Upper lobe of left lung (tissue), 6 donors: ENCODE results near the gene NEB. TPM values are rescaled to one million over a fixed set of nuclear protein-coding genes. Genes with fewer than 3 reads are reported as not detected.

Source experiments
- ATAC-seq, 2 donors: fragments of 200-7000 bp; cut with Tn5 transposase; one replicate each; pipeline ENCODE4 v1.9.1; 2022; ENCODE audit warnings: mild to moderate bottlenecking in 2 of 2, moderate library complexity in 2 of 2; ENCODE audit not compliant: low FRiP score in 2 of 2
- DNase-seq, 2 donors: peaks; one replicate each; pipeline ENCODE4 v3.0.0-alpha.2; 2019 to 2020
- H3K27ac ChIP-seq, 4 donors: fragments of 200-600 bp; sonication (generic); one replicate each; pipeline ENCODE4 v1.5.1; 2016 to 2019
- H3K27me3 ChIP-seq, 4 donors: fragments of 200-600 bp; sonication (generic); one replicate each; pipeline ENCODE4 v1.5.1; 2017 to 2019
- H3K36me3 ChIP-seq, 4 donors: fragments of 200-600 bp; sonication (generic); one replicate each; pipeline ENCODE4 v1.5.1; 2016 to 2019
- H3K4me1 ChIP-seq, 4 donors: fragments of 200-600 bp; sonication (generic); one replicate each; pipeline ENCODE4 v1.5.1; 2018 to 2019
- H3K4me3 ChIP-seq, 4 donors: fragments of 200-600 bp; sonication (generic); one replicate each; pipeline ENCODE4 v1.5.1; 2017 to 2019; ENCODE audit warnings: mild to moderate bottlenecking in 2 of 4, moderate library complexity in 1 of 4
- H3K9me3 ChIP-seq, 4 donors: fragments of 200-600 bp; sonication (generic); one replicate each; pipeline ENCODE4 v1.5.1; 2018 to 2019
- EP300 ChIP-seq, 4 donors: sonication (generic); formaldehyde crosslinking; IDR thresholded peaks; one replicate each; pipeline ENCODE4 v1.5.1; 2017; ENCODE audit warnings: antibody characterized with exemption in 4 of 4, control low read depth in 2 of 4
- POLR2A ChIP-seq, 4 donors: fragments of 450-650 bp; IDR thresholded peaks; one replicate each; pipeline ENCODE4 v1.5.1; 2016 to 2017; ENCODE audit warnings: antibody characterized with exemption in 4 of 4, mild to moderate bottlenecking in 2 of 4
- POLR2AphosphoS5 ChIP-seq, 2 donors: sonication (generic); formaldehyde crosslinking; IDR thresholded peaks; one replicate each; pipeline ENCODE4 v1.5.1; 2017; ENCODE audit warnings: antibody characterized with exemption in 2 of 2
- WGBS, 2 donors: methylation state at CpG; one replicate each; pipeline ENCODE4 v1.1.5; 2017 to 2018; 5-methylcytosine and 5-hydroxymethylcytosine counted together
- total RNA-seq, 6 donors: library from RNA; depleted of rRNA in 4 of 6; stranded (reverse); fragments of >200 nt in 4 of 6; gene quantifications; one replicate each; pipeline versions ENCODE4 v1.1.0 to v1.2.1, GENCODE V29; 2016 to 2021
- TF ChIP-seq, protein P1 (sequence below), 6 experiments: fragments of 450-650 bp in 4 of 6; fragments of 200-600 bp in 2 of 6; sonication (generic) in 2 of 6; IDR thresholded peaks; one replicate each; pipeline ENCODE4 v1.5.1; 2016 to 2019; ENCODE audit warnings: antibody characterized with exemption in 6 of 6
- donor health status: DM: no; HTN: no; CAD: no; lungs with moderate emphysema.
- donor health status: DM: no; HTN: yes; CAD: no; lungs with severe emphysema.

The NEB gene
- total RNA-seq, 6 donors from 2014 or later, result 0.31 to 6.3 (median 2.0) TPM

DNA sequence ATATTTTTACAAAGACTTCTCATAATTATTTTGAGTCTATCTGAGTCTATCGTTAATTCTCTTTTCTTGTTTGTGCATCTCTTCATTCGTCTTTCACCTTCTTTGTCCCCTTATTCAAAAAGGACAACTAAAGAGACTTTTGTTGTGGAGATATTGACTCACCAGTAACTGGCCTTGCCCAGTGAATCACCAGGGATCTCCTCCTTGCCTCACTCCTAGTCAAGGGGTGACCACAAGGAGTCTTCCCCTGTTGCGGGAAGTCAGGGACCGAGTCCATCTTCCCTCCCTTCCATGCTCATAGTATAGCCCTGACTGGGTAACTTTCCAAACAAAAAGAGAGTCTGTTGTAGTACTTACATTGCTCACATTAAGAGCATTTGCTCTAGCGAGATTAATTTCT, 158.9 kb downstream of the NEB start:
- H3K27ac ChIP-seq, result no peak overlapping the region
- H3K9me3 ChIP-seq, result no peaks in the 10 kb centered on the region
- no peak overlapping the region for H3K4me3 ChIP-seq
- peaks cover 0 to 4% (median 0%) of the 10 kb centered on the region in 4 donors for H3K4me1 ChIP-seq
- no peak for ATAC-seq
- DNase-seq, result no peak
- no peaks in the 10 kb centered on the region for H3K36me3 ChIP-seq
- 87% methylated on average over 5 of the region's 5 CpGs for WGBS, 2 donors
- H3K27me3 ChIP-seq, result no peaks in the 10 kb centered on the region
- TF ChIP-seq POLR2A (IDR thresholded peaks at IDR 0.05) (no peak), EP300 (IDR thresholded peaks at IDR 0.05) (no peak), POLR2AphosphoS5 (IDR thresholded peaks at IDR 0.05) (no peak)
- TF ChIP-seq, protein P1, sequence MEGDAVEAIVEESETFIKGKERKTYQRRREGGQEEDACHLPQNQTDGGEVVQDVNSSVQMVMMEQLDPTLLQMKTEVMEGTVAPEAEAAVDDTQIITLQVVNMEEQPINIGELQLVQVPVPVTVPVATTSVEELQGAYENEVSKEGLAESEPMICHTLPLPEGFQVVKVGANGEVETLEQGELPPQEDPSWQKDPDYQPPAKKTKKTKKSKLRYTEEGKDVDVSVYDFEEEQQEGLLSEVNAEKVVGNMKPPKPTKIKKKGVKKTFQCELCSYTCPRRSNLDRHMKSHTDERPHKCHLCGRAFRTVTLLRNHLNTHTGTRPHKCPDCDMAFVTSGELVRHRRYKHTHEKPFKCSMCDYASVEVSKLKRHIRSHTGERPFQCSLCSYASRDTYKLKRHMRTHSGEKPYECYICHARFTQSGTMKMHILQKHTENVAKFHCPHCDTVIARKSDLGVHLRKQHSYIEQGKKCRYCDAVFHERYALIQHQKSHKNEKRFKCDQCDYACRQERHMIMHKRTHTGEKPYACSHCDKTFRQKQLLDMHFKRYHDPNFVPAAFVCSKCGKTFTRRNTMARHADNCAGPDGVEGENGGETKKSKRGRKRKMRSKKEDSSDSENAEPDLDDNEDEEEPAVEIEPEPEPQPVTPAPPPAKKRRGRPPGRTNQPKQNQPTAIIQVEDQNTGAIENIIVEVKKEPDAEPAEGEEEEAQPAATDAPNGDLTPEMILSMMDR (IDR thresholded peaks at IDR 0.05), result no peak

DNA sequence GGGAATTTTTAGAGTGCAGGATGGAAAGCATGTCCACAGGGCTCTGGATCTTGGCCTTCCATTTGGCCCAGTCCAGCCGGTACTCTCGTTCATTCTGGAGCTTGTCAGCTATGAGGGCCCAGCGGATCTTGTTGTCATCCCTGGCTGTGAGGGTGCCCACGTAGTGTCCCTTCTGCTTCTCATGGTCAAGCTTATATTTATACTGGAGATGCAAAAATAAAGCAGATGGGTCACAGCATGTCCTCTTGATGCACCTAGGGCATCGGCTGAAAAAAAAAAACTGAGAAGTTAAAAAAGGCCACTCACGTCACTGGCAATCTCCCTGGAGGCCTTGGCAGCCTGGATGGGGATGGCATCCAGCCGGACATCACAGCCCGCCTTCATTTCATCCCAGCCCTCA, 164.1 kb downstream of the NEB start:
- Histone ChIP-seq H3K4me3 (no peak overlapping the region), H3K27ac (no peak overlapping the region), H3K27me3 (no peaks in the 10 kb centered on the region), H3K4me1 (no peaks in the 10 kb centered on the region), H3K9me3 (no peaks in the 10 kb centered on the region), H3K36me3 (no peaks in the 10 kb centered on the region)
- TF ChIP-seq POLR2A (IDR thresholded peaks at IDR 0.05) (no peak), POLR2AphosphoS5 (IDR thresholded peaks at IDR 0.05) (no peak), EP300 (IDR thresholded peaks at IDR 0.05) (no peak)
- TF ChIP-seq, protein P1 (IDR thresholded peaks at IDR 0.05), result no peak
- WGBS, 2 donors, result 93 to 96% methylated on average over 8 of the region's 8 CpGs
- no peak for ATAC-seq
- no peak for DNase-seq

DNA sequence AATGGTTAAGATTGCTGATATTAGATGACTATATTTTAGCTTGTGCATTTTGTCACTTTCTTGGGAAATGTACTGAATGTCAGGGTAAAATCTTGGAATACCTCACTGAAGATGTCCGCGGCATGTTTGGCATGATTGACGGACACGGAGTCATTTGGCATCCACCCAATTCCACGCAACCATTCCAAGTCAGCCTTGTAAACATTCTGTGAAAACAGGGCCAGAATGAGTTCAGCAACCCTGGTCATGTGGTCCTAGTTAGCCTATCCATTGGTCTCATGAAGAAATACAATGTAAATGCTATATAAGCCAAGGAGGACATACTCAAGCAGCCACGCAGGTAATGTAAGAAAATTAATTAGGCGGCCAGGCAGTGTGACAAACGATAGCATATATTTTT, 165.1 kb downstream of the NEB start:
- Histone ChIP-seq H3K9me3 (no peaks in the 10 kb centered on the region), H3K36me3 (no peaks in the 10 kb centered on the region), H3K27ac (no peak overlapping the region), H3K4me1 (no peaks in the 10 kb centered on the region), H3K4me3 (no peak overlapping the region), H3K27me3 (no peaks in the 10 kb centered on the region)
- WGBS, 2 donors, result 68 to 69% methylated on average over 8 of the region's 8 CpGs
- ATAC-seq (no peak), DNase-seq (no peak)
- TF ChIP-seq POLR2A (IDR thresholded peaks at IDR 0.05), result no peak
- TF ChIP-seq, protein P1 (IDR thresholded peaks at IDR 0.05), result no peak
- TF ChIP-seq EP300 (IDR thresholded peaks at IDR 0.05), result no peak
- no peak for TF ChIP-seq POLR2AphosphoS5 (IDR thresholded peaks at IDR 0.05)

DNA sequence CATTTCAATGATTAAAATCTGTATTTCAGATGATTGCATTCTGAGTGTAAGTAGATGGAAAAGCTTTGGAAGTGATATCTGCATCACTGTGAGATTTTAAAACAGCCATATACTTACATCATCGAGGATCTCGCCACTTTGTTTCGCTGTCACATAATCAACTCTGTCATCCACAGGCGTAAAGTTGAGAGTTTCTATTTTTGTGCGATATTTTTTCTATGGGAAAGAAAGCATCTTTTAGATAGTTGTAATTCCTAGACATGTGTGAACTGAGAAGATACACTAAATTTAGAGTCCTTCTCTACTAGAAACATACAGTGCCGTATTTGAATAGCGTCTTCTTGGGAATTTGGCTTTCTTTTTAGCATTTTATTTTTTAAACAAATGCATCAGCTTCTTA, 165.8 kb downstream of the NEB start:
- Histone ChIP-seq H3K27me3 (no peaks in the 10 kb centered on the region), H3K9me3 (no peaks in the 10 kb centered on the region), H3K27ac (no peak overlapping the region), H3K4me3 (no peak overlapping the region), H3K36me3 (no peaks in the 10 kb centered on the region), H3K4me1 (no peaks in the 10 kb centered on the region)
- no peak for DNase-seq
- ATAC-seq, result no peak
- TF ChIP-seq, protein P1 (IDR thresholded peaks at IDR 0.05), result no peak
- TF ChIP-seq POLR2A (IDR thresholded peaks at IDR 0.05), result no peak
- no peak for TF ChIP-seq POLR2AphosphoS5 (IDR thresholded peaks at IDR 0.05)
- TF ChIP-seq EP300 (IDR thresholded peaks at IDR 0.05), result no peak
- 65 to 82% methylated on average over 7 of the region's 7 CpGs for WGBS, 2 donors

DNA sequence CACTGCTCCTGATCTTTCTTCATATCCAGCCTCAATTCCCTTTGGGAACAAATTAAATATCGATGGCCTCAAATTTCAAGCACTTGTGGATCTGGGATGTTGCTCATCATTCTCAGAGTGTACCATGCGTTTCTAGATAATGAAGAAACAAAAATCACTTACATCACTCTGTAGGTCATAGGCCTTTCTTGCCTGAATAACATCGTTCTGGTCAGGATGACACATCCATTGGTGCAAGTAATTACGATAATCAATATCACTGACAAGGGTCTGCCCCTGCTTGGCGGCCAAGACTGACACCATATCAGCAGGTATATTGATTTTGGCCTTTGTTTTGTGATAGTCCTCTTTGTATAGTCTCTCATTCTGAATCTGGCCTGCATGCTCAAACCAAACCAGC, 167.3 kb downstream of the NEB start:
- 94 to 95% methylated on average over 5 of the region's 5 CpGs for WGBS, 2 donors
- Histone ChIP-seq H3K27me3 (no peaks in the 10 kb centered on the region), H3K27ac (no peak overlapping the region), H3K4me3 (no peak overlapping the region), H3K36me3 (no peaks in the 10 kb centered on the region), H3K4me1 (no peaks in the 10 kb centered on the region), H3K9me3 (no peaks in the 10 kb centered on the region)
- no peak for DNase-seq
- TF ChIP-seq, protein P1 (IDR thresholded peaks at IDR 0.05), result no peak
- TF ChIP-seq POLR2AphosphoS5 (IDR thresholded peaks at IDR 0.05) (no peak), EP300 (IDR thresholded peaks at IDR 0.05) (no peak), POLR2A (IDR thresholded peaks at IDR 0.05) (no peak)
- ATAC-seq, result no peak
